Activated CD4-positive, alpha-beta T cell treated with anti-CD3 and anti-CD28 coated beads, Interleukin-2, amount 10 ng/mL, durations not matched to agents 7 days and 5 days (primary cell): ENCODE measurements around the gene POC1A. TPM values are rescaled to one million over a fixed set of nuclear protein-coding genes. Genes with fewer than 3 reads are reported as not detected.
A peak's percentile ranks its signal among the peaks of the same experiment; 100 is the strongest.
"Not testable (repeated sequence)": the region's sequence is repeated elsewhere in the genome, so short reads cannot be mapped to it uniquely, and the experiment has no call there.

ENCODE experiments used
- CTCF ChIA-PET: fragments of 350-600 bp; sonication (Branson Sonifier 250); formaldehyde crosslinking; loops from one replicate; lab custom pipeline; 2021; ENCODE audit warnings: antibody characterized with exemption; lab: Charles Lee
- POLR2A ChIA-PET: fragments of 350-600 bp; sonication (Branson Sonifier 250); formaldehyde crosslinking; loops from one replicate; lab custom pipeline; 2021; ENCODE audit warnings: antibody characterized with exemption; lab: Charles Lee
- DNase-seq: peaks from one replicate; pipeline ENCODE4 v3.0.0-alpha.2; 2020
- H3K27ac Mint-ChIP-seq: one replicate; pipeline ENCODE4 v1.8.0; 2021; ENCODE audit warnings: mild to moderate bottlenecking, moderate library complexity, mixed read lengths
- H3K27me3 Mint-ChIP-seq: one replicate; pipeline ENCODE4 v1.8.0; 2021; ENCODE audit warnings: mixed read lengths
- H3K36me3 Mint-ChIP-seq: one replicate; pipeline ENCODE4 v1.8.0; 2021; ENCODE audit warnings: low read depth, mixed read lengths
- H3K4me1 Mint-ChIP-seq: one replicate; pipeline ENCODE4 v1.8.0; 2021; ENCODE audit warnings: mixed read lengths
- H3K4me3 Mint-ChIP-seq: one replicate; pipeline ENCODE4 v1.8.0; 2021; ENCODE audit warnings: mild to moderate bottlenecking, moderate library complexity, mixed read lengths
- H3K9me3 Mint-ChIP-seq: one replicate; pipeline ENCODE4 v1.8.0; 2021; ENCODE audit warnings: mixed read lengths
- total RNA-seq, 2 experiments: library from RNA; stranded (reverse); gene quantifications; one replicate each; pipeline ENCODE4 v1.2.3, GENCODE V29; 2021

Gene POC1A
- total RNA-seq, 2 experiments from 2014 or later = 26.9 to 28.2 TPM

- CTCF ChIA-PET = interaction anchor here (0.6 to 0.7 kb wide), 2 partner anchors 293 to 457 kb away, joined by 3 to 4 read pairs; no protein-coding TSS in a partner anchor
- Mint-ChIP-seq H3K27ac (no peak overlapping the region), H3K9me3 (peaks cover 3% of the 10 kb centered on the region), H3K4me1 (no peaks in the 10 kb centered on the region), H3K27me3 (peaks cover 6% of the 10 kb centered on the region), H3K4me3 (no peak overlapping the region), H3K36me3 (no peaks in the 10 kb centered on the region)
- POLR2A ChIA-PET = no interaction called here
- DNase-seq = no peak
Observed at GRCh38 chr3:52167240-52167639, 13.0 kb upstream of the POC1A start.

- ChIA-PET POLR2A (no interaction called here), CTCF (interaction anchor here (0.8 to 1.6 kb wide), 4 partner anchors 9 to 220 kb away, joined by 3 to 4 read pairs (median 3); no protein-coding TSS in a partner anchor)
- H3K4me3 Mint-ChIP-seq = no peak overlapping the region
- no peaks in the 10 kb centered on the region for H3K36me3 Mint-ChIP-seq
- H3K4me1 Mint-ChIP-seq = no peaks in the 10 kb centered on the region
- DNase-seq = no peak
- H3K27ac Mint-ChIP-seq = no peak overlapping the region
- peaks cover 11% of the 10 kb centered on the region for H3K27me3 Mint-ChIP-seq
- H3K9me3 Mint-ChIP-seq = peaks cover 3% of the 10 kb centered on the region
Observed at GRCh38 chr3:52162250-52162872, 8.1 kb upstream of the POC1A start.

GRCh38 chr3:52159503-52159902, 5.3 kb upstream of the POC1A start:
- ChIA-PET CTCF (interaction anchor here (0.6 kb wide), 2 partner anchors 15 to 287 kb away, joined by 4 read pairs; no protein-coding TSS in a partner anchor), POLR2A (no interaction called here)
- H3K9me3 Mint-ChIP-seq = peaks cover 3% of the 10 kb centered on the region
- DNase-seq = no peak
- H3K4me3 Mint-ChIP-seq = no peak overlapping the region
- H3K4me1 Mint-ChIP-seq = peaks cover 12% of the 10 kb centered on the region
- no peaks in the 10 kb centered on the region for H3K36me3 Mint-ChIP-seq
- no peak overlapping the region for H3K27ac Mint-ChIP-seq
- peaks cover 5% of the 10 kb centered on the region for H3K27me3 Mint-ChIP-seq

- H3K4me1 Mint-ChIP-seq = peaks cover 31% of the 10 kb centered on the region
- peak overlapping the region; percentile 46 for H3K27ac Mint-ChIP-seq
- POLR2A ChIA-PET = no interaction called here
- CTCF ChIA-PET = interaction anchor here (1.0 kb wide), 1 partner anchor 30 kb away, joined by 3 read pairs; no protein-coding TSS in a partner anchor
- H3K9me3 Mint-ChIP-seq = no peaks in the 10 kb centered on the region
- peaks cover 5% of the 10 kb centered on the region for H3K27me3 Mint-ChIP-seq
- peak overlapping the region; percentile 51 for H3K4me3 Mint-ChIP-seq
- H3K36me3 Mint-ChIP-seq = no peaks in the 10 kb centered on the region
- no peak for DNase-seq
Observed at GRCh38 chr3:52155912-52156311, 1.7 kb upstream of the POC1A start.

- CTCF ChIA-PET = interaction anchor here (1.5 to 2.9 kb wide), 2 partner anchors 9 to 212 kb away, joined by 8 to 9 read pairs; partner anchors contain the start of genes PARP3 and RRP9
- Mint-ChIP-seq H3K36me3 (peaks cover 7% of the 10 kb centered on the region), H3K27ac (peak overlapping the region; percentile 97), H3K27me3 (no peaks in the 10 kb centered on the region), H3K4me1 (peaks cover 31% of the 10 kb centered on the region), H3K9me3 (no peaks in the 10 kb centered on the region), H3K4me3 (peak overlapping the region; percentile 93)
- DNase-seq = peak; percentile 27
- POLR2A ChIA-PET = no interaction called here
Observed at GRCh38 chr3:52153389-52154096, 680 bp downstream of the POC1A start.

- H3K9me3 Mint-ChIP-seq, DNase-seq, H3K36me3 Mint-ChIP-seq, POLR2A ChIA-PET, H3K27ac Mint-ChIP-seq, H3K4me3 Mint-ChIP-seq, CTCF ChIA-PET, H3K27me3 Mint-ChIP-seq: not testable (repeated sequence)
- H3K4me1 Mint-ChIP-seq = peaks cover 31% of the 10 kb centered on the region
Observed at GRCh38 chr3:52151991-52152390, 2.2 kb downstream of the POC1A start.

GRCh38 chr3:52150860-52151259, 3.4 kb downstream of the POC1A start:
- Mint-ChIP-seq H3K36me3 (peaks cover 7% of the 10 kb centered on the region), H3K4me3 (no peak overlapping the region), H3K4me1 (peaks cover 31% of the 10 kb centered on the region), H3K9me3 (no peaks in the 10 kb centered on the region), H3K27me3 (no peaks in the 10 kb centered on the region), H3K27ac (no peak overlapping the region)
- CTCF ChIA-PET = interaction anchor here (1.2 to 1.4 kb wide), 3 partner anchors 12 to 150 kb away, joined by 3 to 8 read pairs (median 5); no protein-coding TSS in a partner anchor
- no peak for DNase-seq
- POLR2A ChIA-PET = no interaction called here

- no peaks in the 10 kb centered on the region for H3K27me3 Mint-ChIP-seq
- no peaks in the 10 kb centered on the region for H3K9me3 Mint-ChIP-seq
- no peak overlapping the region for H3K4me3 Mint-ChIP-seq
- POLR2A ChIA-PET = no interaction called here
- peaks cover 26% of the 10 kb centered on the region for H3K4me1 Mint-ChIP-seq
- H3K36me3 Mint-ChIP-seq = peaks cover 9% of the 10 kb centered on the region
- CTCF ChIA-PET = interaction anchor here (0.6 to 1.4 kb wide), 6 partner anchors 11 to 263 kb away, joined by 3 to 8 read pairs (median 4); no protein-coding TSS in a partner anchor
- H3K27ac Mint-ChIP-seq = no peak overlapping the region
- DNase-seq = no peak
Observed at GRCh38 chr3:52150357-52150756, 3.9 kb downstream of the POC1A start.

GRCh38 chr3:52149726-52150125, 4.5 kb downstream of the POC1A start:
- no peak overlapping the region for H3K4me3 Mint-ChIP-seq
- H3K27ac Mint-ChIP-seq = no peak overlapping the region
- H3K27me3 Mint-ChIP-seq = no peaks in the 10 kb centered on the region
- DNase-seq = no peak
- POLR2A ChIA-PET = no interaction called here
- CTCF ChIA-PET = interaction anchor here (0.8 to 1.4 kb wide), 5 partner anchors 11 to 207 kb away, joined by 3 to 8 read pairs (median 5); no protein-coding TSS in a partner anchor
- peaks cover 10% of the 10 kb centered on the region for H3K36me3 Mint-ChIP-seq
- H3K9me3 Mint-ChIP-seq = no peaks in the 10 kb centered on the region
- peaks cover 21% of the 10 kb centered on the region for H3K4me1 Mint-ChIP-seq

- no peaks in the 10 kb centered on the region for H3K27me3 Mint-ChIP-seq
- H3K36me3 Mint-ChIP-seq = peaks cover 15% of the 10 kb centered on the region
- H3K9me3 Mint-ChIP-seq = no peaks in the 10 kb centered on the region
- no peak overlapping the region for H3K4me3 Mint-ChIP-seq
- ChIA-PET POLR2A (no interaction called here), CTCF (interaction anchor here (1.4 kb wide), 1 partner anchor 148 kb away, joined by 7 read pairs; no protein-coding TSS in a partner anchor)
- H3K4me1 Mint-ChIP-seq = peaks cover 27% of the 10 kb centered on the region
- no peak for DNase-seq
- no peak overlapping the region for H3K27ac Mint-ChIP-seq
Observed at GRCh38 chr3:52149021-52149420, 5.2 kb downstream of the POC1A start.

GRCh38 chr3:52147804-52148203, 6.4 kb downstream of the POC1A start:
- DNase-seq = no peak
- no peak overlapping the region for H3K27ac Mint-ChIP-seq
- H3K36me3 Mint-ChIP-seq = peaks cover 16% of the 10 kb centered on the region
- ChIA-PET CTCF (interaction anchor here (0.8 to 1.5 kb wide), 2 partner anchors 9 to 147 kb away, joined by 3 to 4 read pairs; no protein-coding TSS in a partner anchor), POLR2A (no interaction called here)
- no peaks in the 10 kb centered on the region for H3K27me3 Mint-ChIP-seq
- peaks cover 19% of the 10 kb centered on the region for H3K4me1 Mint-ChIP-seq
- H3K9me3 Mint-ChIP-seq = no peaks in the 10 kb centered on the region
- no peak overlapping the region for H3K4me3 Mint-ChIP-seq

- ChIA-PET POLR2A (no interaction called here), CTCF (interaction anchor here (1.5 kb wide), 1 partner anchor 146 kb away, joined by 4 read pairs; no protein-coding TSS in a partner anchor)
- no peak for DNase-seq
- H3K4me1 Mint-ChIP-seq = peaks cover 13% of the 10 kb centered on the region
- H3K4me3 Mint-ChIP-seq = no peak overlapping the region
- H3K9me3 Mint-ChIP-seq = no peaks in the 10 kb centered on the region
- peaks cover 16% of the 10 kb centered on the region for H3K36me3 Mint-ChIP-seq
- H3K27ac Mint-ChIP-seq = no peak overlapping the region
- H3K27me3 Mint-ChIP-seq = no peaks in the 10 kb centered on the region
Observed at GRCh38 chr3:52146811-52147210, 7.4 kb downstream of the POC1A start.
